ENCODE measurements around the gene LRP1B.

DNA sequence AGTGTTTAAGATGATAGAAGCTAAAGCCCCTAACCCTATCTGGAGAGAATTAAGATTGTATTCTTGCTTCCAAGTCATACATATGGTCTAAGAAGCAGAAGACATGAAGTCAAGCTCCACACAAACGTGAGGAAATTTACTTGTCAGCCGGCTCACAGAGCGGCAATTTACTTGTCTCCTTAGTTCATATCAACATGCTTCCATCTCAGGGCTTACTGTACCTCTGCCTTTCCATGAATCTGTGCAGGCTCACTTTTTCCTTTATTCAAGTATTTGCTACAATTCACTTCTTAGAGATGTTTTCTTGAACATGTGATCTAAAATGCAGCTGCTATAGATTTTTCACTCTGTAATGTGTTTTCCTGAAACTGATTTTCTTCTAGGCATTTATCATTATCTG lies 1386.4 kb downstream of the LRP1B start:
- TF ChIP-seq CTCF (IDR thresholded peaks at IDR 0.05) (no peak), ZFX (IDR thresholded peaks at IDR 0.05; ENCODE audit: borderline replicate concordance) (no peak)
